ENCODE data around the gene BORCS6.
A peak's percentile ranks its signal among the peaks of the same experiment; 100 is the strongest.

The BORCS6 gene

DNA sequence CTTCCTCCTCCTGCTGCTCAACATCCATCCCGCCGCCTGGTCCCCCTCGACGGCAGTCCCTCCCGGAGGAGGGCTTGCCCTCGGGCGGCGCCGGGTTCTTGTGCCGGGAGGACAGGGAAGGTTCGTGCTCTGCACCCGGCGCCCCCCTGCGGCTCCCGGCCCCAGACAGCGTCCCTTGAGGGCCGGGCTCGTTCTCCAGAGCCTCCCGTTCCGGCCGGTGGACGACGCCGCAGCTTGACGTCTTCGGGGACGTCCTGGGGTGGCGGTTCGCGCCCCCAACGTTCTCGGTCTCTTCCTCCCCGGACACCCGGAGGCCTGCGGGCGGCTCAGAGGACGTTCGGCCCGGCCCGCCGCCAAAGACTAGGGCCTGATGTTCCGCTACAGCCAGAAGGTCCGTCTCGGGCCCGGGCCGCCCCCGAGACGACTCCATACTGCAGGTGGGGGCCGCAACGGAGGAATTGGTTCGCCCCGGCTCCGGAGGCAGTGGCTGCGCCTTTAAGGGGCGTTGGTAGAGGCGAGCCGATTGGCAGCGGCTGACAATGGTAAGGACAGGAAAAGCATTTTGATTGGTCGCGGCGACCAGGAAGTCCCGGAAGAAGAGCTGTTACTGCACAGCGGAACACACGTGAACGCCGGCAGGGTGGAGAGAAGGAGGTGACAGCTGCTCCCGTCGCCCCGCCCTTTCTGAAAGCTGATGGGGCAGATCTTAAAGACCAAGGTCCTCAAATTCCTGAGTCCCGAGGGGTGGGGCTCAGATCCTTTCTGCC lies at the start of gene BORCS6:
Gene BORCS6 (minus strand): TSS at position 470 of the 767 bp plus-strand sequence. CDS start 40 bp downstream, at position 430.
- Histone ChIP-seq H3K36me3 (no peaks in the 10 kb centered on the region), H3K27ac (peak within 1 kb of the TSS; percentile 95), H3K4me1 (ENCODE audit: control insufficient read depth in 1 of 2, insufficient read depth in 1 of 2, low read depth in 1 of 2, low read length in 1 of 2) (peaks cover 68 to 74% of the 10 kb centered on the region in 2 experiments), H3K27me3 (peaks cover 12% of the 10 kb centered on the region), H3K9me3 (no peaks in the 10 kb centered on the region), H3K4me3 (ENCODE audit: low read depth in 1 of 2, low read length in 1 of 2) (peak within 1 kb of the TSS; percentile 89)
- no peak for TF ChIP-seq CTCF (IDR thresholded peaks at IDR 0.05)

DNA sequence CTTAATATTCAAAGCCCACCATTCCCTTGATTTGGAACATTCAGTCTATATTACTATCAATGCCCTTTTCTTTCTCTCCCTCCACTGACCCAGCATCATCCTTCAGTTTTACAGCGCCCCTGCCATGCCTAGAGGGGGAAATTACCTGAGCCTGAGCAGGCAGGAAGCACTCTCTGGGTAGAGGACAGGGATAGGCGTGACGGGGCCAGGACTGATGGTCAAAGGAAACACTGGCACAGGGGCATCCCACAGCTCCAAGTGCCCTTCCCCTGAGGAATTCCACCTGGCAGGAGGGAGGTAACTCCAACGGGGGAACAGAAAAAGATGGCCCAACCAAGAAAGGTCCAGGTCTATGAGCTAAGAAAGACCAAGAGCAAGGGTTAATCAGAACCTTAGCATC lies 47.9 kb upstream of the BORCS6 start:
- Histone ChIP-seq H3K4me3 (ENCODE audit: low read depth in 1 of 2, low read length in 1 of 2) (no peak overlapping the region), H3K27me3 (no peaks in the 10 kb centered on the region), H3K36me3 (peaks cover 78% of the 10 kb centered on the region), H3K9me3 (no peaks in the 10 kb centered on the region), H3K27ac (no peak overlapping the region), H3K4me1 (ENCODE audit: control insufficient read depth in 1 of 2, insufficient read depth in 1 of 2, low read depth in 1 of 2, low read length in 1 of 2) (no peaks in the 10 kb centered on the region)
- TF ChIP-seq CTCF (IDR thresholded peaks at IDR 0.05), result no peak

DNA sequence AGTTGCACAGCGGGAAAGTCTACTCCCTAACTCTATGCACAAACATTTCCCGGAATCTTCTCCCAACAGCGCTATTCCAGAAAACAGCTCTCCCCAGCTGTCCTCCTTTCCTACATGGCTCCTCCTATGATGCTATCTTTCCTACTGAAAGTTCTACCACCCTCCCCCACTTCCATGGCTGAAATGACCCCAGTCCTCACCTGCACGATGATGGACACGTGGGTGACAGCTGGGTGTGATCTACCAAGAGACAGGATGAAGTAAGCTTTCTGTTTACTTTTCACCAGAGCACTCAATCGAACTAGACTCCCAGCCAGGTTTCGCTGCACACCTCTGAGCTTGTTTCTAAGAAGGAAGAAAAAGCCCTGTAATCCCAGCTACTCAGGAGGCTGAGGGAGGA lies 47.2 kb upstream of the BORCS6 start:
- H3K27ac ChIP-seq, result no peak overlapping the region
- no peaks in the 10 kb centered on the region for H3K27me3 ChIP-seq
- no peaks in the 10 kb centered on the region for H3K9me3 ChIP-seq
- H3K4me1 ChIP-seq (ENCODE audit: control insufficient read depth in 1 of 2, insufficient read depth in 1 of 2, low read depth in 1 of 2, low read length in 1 of 2), result no peaks in the 10 kb centered on the region
- no peak overlapping the region for H3K4me3 ChIP-seq (ENCODE audit: low read depth in 1 of 2, low read length in 1 of 2)
- no peak for TF ChIP-seq CTCF (IDR thresholded peaks at IDR 0.05)
- peaks cover 85% of the 10 kb centered on the region for H3K36me3 ChIP-seq

- TF ChIP-seq CTCF (IDR thresholded peaks at IDR 0.05), result no peak
- H3K27me3 ChIP-seq, result no peaks in the 10 kb centered on the region
- H3K4me1 ChIP-seq (ENCODE audit: control insufficient read depth in 1 of 2, insufficient read depth in 1 of 2, low read depth in 1 of 2, low read length in 1 of 2), result no peaks in the 10 kb centered on the region
- no peak overlapping the region for H3K27ac ChIP-seq
- no peaks in the 10 kb centered on the region for H3K9me3 ChIP-seq
- peaks cover 92% of the 10 kb centered on the region for H3K36me3 ChIP-seq
- H3K4me3 ChIP-seq (ENCODE audit: low read depth in 1 of 2, low read length in 1 of 2), result no peak overlapping the region
Measured at GRCh38 chr17:8235676-8236075, 45.7 kb upstream of the BORCS6 start.

GRCh38 chr17:8234361-8235270 lies 44.6 kb upstream of the BORCS6 start:
- Histone ChIP-seq H3K27me3 (no peaks in the 10 kb centered on the region), H3K4me3 (ENCODE audit: low read depth in 1 of 2, low read length in 1 of 2) (no peak overlapping the region), H3K27ac (peak overlapping the region; percentile 58), H3K36me3 (peaks cover 95% of the 10 kb centered on the region), H3K4me1 (ENCODE audit: control insufficient read depth in 1 of 2, insufficient read depth in 1 of 2, low read depth in 1 of 2, low read length in 1 of 2) (no peaks in the 10 kb centered on the region), H3K9me3 (no peaks in the 10 kb centered on the region)
- TF ChIP-seq CTCF (IDR thresholded peaks at IDR 0.05), result no peak

All from neutrophil (primary cell).